Fibroblast of skin of abdomen (primary cell): ENCODE data around the gene KLF15.

Source experiments
- DNase-seq: peaks from one replicate; pipeline ENCODE4 v3.0.0-alpha.2; 2013

KLF15 gene

DNA sequence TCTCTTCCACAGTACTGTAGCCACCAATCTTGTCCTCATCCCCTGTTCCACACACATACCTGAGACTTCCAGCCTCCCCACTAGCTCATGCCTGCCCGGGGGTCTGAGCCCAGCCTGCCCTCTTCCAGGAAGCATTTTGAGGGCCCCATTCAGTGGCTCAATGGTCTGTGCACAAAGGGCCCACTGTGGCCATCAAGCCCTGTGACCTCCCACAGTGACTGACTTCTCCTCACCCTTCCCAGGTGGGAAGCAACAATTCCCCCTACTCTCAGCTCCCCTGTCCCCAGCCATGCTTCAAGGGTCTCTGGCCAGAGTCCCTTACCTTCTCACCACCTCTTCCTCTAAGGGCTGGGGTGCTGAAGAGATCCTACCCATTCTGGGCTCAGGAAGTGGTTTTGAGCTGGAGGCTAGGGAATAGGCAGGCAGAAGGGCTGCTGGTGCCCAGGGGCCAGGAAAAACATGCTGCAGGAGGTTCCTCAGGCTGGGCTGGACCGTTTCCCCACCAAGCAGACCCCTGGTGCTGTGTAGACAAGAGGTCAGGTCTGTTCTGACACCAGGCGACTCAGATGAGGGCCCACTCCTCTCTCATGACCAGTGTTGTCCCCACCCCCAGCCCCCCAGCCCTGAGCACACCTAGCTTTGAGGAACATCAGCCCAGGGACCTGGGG, 3.0 kb upstream of the KLF15 start:
- no peak for DNase-seq

DNA sequence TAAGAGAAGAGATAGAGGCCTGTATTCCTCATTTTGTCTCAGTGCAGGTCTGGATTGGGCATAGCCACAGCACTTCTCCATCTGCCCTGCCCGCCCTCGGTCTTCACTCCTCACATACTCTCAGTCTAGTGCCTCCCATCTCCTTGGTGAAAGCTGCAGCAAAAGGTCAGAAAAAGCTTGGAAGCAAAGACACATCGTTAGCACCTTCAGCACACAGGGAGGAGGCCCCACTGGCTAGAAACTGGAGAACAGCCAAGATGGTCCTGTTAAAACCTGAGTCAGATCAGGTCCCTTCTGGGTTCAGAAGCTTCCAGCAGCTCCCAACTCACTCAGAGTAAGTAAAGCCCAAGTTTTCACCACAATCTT, 1.6 kb upstream of the KLF15 start:
- no peak for DNase-seq

DNA sequence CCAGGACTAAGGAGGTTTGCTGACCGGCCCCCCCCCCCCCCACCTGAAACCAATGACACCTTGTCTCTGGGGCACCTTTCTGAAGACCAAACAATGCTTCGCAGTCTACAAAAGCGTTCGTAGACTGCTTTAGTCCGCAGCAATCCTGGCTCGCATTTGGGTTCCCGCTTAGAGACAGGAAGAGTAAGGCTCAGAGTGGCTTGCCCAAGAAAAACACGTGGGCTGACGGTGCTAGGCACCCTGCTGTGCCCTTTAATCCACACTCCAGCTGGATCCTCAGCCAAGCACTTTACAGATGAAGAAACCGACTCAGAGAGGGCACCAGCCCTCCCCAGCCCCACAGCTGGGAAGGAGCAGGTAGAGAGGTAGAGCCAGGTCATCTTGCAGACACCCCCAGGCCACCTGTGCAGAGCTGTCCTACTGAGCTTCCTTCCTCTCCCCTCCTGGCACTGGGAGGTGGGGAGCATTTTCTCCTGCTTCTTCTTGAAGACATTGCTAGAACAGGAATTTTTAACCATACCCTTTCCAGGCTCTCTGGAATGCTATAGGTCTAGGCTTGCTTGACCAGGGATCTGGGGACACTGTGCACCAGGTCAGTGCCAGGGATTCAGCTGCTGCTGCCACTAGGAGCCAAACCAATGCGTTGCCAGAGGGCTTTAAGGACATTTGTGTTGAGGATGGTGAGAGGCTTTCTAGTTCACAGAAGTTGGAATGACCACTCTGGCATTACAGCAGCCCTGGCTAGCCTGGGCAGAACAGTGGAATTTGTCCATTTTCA, 1.0 kb upstream of the KLF15 start:
- no peak for DNase-seq

DNA sequence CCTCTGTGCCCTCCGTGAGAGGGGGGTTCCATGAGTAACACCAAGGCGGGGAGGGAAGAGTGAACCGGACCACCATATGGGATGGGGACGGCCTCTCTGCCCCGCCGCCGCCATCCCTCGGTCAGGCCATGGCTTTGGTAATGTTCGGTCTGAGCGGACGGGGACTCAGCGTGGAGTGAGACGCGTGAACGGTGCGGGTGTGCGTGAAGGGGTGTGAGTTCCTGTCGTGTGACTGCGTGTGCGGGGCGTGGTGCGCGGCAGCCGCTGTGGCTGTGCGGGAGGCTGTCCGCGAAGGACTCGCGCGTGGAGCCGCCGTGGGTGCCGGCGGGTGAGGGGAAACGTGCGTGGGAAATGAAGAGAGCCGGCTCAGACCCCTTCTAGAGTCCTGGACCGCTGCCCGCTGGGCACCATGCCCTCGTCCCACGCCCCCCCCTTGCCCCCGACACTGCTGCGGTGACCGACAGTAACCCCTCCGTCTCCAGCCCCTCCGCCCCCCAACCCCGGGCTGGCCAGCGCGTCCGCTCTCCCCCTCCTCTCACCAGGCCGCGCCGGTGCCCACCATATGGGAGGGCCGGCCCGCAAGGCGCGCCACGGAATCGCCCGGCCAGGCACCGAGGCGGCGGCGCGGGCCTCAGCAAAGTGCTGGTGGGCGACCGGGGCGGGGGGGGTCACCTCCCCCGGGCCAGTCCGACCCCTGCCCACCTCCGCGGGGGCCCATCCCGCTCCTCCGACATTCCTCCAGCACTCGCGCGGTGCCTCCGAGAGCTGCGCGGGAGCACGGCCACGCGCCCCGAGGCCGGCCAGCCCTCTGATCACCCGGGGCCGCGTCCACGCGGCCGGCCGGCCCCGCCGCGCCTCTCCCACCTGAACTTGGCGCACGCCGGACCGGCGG, 589 bp downstream of the KLF15 start:
- no peak for DNase-seq

GRCh38 chr3:126355777-126356372, 1.3 kb downstream of the KLF15 start:
- peak; percentile 27 for DNase-seq

DNA sequence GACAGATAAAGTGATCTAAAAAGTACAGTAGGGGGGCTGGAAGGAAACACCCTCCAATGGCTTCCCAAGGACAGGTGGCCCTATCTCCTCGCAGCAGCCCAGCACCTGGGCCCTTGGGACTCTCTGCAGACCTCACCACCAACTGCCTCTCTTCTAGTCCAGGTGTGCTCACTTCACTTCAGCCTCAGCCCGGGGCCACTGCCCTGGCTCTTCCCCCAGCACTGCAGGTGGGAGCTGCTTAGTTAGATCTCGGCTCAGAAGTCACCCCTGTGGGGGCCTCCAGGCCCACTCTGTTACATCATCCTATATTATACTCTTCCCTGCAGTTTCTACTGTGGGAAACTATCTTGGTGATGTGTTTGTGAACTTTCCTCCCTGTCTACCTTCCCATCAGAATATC, 2.0 kb downstream of the KLF15 start:
- DNase-seq: no peak

- no peak for DNase-seq
Measured at GRCh38 chr3:126354776-126355175, 2.4 kb downstream of the KLF15 start.

GRCh38 chr3:126353694-126354321, 3.4 kb downstream of the KLF15 start:
- no peak for DNase-seq

DNA sequence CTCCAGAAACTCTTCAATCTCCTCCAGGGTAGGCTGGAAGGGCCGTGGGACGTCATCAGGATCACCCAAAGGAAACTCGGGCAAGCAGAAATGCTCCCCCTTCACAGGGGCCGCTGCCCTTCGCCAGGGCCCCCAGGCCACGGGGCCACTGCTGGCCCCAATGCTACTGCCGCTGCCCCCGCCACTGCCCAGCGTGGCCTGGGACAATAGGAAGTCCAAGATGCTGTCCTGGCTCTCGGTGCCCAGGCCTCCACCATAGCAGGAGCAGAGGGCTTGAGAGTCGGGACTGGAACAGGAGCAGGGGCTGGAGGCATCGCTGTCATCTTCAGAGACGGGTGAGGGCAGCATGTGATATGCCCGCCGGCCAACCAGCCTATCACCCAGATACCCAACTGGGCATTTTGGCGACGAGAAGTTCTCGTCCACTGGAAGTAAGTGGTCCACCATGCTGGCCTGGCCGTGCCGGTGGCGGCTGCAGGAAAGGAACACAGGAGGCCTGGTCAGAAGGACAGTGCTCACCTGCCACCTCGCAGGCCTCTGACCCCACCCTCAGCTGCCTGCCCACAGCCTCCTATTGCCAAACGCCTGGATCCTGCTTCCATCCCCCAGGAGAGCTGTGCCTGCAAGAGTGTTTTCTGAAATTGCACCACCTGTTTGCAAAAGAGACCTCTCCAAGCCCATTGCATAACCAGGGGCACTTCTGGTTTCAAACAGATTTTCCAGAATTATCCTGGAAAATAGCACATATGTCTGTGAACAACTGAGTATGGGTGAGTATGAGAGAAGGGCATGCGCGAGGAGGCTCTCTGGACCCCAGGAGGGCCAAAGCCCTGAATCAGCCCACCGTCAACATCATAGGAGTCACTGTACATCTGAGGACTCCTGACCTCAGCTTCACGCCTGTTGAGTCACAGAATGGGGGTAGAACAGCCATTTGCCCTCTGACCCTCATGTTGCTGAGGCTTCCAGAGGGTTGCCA, 4.4 kb downstream of the KLF15 start:
- no peak for DNase-seq

DNA sequence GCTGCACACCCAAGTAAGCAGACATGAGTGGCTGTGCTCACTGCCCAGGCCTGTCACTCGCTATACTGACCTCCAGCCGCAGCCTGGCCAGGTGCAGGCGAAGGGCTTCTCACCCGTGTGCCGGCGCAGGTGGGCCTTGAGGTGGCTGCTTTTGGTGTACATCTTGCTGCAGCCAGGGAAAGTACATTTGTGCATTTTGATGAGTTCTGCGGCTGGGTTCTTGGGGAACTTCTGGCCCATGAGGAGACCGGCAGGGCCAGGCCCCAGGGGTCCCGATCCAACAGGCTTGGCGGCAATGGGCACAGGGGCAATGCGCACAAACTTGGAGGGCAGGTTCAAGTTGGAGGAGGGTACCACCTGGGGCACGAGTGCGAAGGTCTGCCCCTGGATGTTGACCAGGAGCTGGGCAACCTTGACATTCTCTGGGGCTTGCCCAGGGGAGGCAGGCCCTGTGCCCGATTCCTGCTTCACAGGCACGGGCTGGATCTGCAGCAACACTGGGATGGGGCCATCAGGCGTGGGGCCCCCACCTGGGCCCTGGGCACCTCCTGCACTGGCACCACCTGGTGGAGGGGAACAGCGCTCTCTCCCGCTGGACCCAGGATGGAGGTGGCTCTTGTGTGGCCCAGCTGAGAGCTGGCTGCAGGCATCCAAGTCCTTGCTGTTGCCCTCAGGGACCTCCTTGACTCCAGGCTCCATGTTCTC, 5.3 kb downstream of the KLF15 start:
- no peak for DNase-seq

GRCh38 chr3:126351086-126351770, 6.0 kb downstream of the KLF15 start:
- DNase-seq: no peak

DNA sequence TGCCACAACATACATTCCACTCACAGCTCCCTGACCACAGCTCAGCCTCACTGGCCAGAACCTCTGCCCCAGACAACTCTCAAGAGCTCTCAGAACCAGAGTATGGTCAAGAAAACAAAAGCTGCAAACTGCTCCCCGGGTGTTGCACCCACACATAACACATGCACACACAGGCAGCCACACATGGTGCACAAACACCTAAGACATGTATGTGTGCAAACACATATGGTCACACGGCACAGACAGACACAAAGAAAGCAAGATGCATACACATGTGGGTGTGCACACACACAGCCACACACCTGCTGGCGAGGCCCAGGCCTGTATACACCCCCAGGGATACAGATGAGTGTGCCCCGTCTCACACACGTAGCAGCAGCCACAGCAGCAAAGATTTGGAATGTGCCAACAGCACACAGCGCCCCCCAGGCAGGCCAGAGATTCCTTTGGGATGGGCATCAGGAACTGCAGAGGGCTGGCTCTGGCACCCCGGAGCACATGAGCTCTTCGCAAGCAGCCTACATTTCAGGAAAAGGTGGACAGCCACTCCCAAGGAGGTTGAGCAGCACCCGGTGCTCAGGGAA, 6.6 kb downstream of the KLF15 start:
- DNase-seq: no peak

- DNase-seq: no peak
Measured at GRCh38 chr3:126349611-126350501, 7.4 kb downstream of the KLF15 start.

- no peak for DNase-seq
Measured at GRCh38 chr3:126349071-126349470, 8.1 kb downstream of the KLF15 start.

- no peak for DNase-seq
Measured at GRCh38 chr3:126348308-126348920, 8.8 kb downstream of the KLF15 start.

DNA sequence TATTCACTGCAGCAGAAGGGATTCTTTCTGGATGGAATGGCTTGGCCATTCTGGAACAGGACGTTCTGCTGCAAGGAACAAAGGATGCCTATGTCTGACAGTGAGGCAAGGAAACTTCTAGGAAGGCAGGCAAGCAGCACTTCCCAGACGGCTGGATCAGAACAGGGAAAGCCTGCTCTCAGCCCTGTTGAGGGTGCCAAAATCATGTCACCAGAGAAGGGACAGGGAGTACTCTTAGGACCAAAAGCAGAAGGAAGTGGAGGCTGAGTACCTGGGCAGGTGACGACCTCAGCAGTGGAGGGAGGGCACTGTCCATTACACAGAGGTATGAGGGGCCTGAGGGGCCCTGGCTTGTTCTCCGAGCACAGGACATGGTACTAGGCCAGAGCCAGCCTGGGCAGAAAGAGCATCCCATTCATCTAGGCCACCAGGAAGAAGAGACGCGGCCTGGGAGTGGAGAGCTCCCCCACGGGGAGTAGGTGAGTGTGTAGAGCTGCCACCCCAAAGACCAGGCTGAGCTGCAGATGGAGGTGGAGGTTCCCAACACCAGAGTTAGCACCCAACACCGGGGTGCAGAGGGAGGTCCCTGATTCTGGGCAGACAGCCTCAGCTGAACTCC, 9.6 kb downstream of the KLF15 start:
- DNase-seq: no peak

DNA sequence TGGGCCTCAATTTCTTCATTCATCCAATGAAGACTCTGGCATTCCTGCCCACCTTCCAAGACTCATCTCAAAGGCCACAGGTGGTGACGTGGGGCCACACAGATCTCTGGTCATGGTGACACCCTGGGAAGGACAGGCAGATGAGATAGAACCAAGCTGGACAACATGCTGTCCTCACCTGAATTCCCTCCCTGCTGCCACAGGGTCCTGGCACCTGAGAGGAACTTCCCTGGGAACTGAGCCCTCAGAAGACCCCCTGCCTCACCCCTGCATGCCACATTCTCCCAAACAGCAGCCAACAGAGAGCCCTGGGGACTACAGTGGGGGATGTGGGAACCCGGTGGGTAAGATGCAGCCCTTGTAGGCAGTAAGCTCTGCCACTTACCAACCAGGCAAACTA, 10.7 kb downstream of the KLF15 start:
- no peak for DNase-seq
